ENCODE data around the gene CSF2RB.

Gene CSF2RB

DNA sequence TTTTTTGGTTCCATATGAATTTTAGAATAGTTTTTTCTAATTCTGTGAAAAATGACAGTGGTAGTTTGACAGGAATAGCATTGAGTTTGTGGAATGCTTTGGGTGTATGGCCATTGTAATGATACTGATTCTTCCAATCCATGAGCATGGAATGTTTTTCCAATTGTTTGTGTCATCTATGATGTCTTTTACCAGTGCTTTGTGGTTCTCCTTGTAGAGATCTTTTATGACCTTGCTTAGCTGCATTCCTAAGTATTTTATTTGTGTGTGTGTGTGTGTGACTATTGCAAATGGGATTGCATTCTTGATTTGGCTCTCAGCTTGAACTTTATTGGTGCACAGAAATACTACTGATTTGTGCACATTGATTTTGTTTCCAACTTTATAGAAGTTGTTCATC, 3.0 kb upstream of the CSF2RB start:
- no peaks in the 10 kb centered on the region for H3K9me2 ChIP-seq (replicated peaks; ENCODE audit: low read depth, low read length)
- no peaks in the 10 kb centered on the region for H3K27me3 ChIP-seq (ENCODE audit: insufficient read depth, low read length, poor library complexity, severe bottlenecking)
- H3K9ac ChIP-seq (ENCODE audit: low read depth, low read length, poor library complexity, severe bottlenecking), result no peak overlapping the region
- H3K4me3 ChIP-seq (ENCODE audit: low read length, poor library complexity, severe bottlenecking), result no peak overlapping the region
- no peaks in the 10 kb centered on the region for H3K9me3 ChIP-seq (ENCODE audit: insufficient read depth, low read depth, low read length)
- no peak overlapping the region for H2AFZ ChIP-seq (ENCODE audit: low read length)
- no peaks in the 10 kb centered on the region for H3F3A ChIP-seq (ENCODE audit: low read depth)
- TF ChIP-seq, protein P1, sequence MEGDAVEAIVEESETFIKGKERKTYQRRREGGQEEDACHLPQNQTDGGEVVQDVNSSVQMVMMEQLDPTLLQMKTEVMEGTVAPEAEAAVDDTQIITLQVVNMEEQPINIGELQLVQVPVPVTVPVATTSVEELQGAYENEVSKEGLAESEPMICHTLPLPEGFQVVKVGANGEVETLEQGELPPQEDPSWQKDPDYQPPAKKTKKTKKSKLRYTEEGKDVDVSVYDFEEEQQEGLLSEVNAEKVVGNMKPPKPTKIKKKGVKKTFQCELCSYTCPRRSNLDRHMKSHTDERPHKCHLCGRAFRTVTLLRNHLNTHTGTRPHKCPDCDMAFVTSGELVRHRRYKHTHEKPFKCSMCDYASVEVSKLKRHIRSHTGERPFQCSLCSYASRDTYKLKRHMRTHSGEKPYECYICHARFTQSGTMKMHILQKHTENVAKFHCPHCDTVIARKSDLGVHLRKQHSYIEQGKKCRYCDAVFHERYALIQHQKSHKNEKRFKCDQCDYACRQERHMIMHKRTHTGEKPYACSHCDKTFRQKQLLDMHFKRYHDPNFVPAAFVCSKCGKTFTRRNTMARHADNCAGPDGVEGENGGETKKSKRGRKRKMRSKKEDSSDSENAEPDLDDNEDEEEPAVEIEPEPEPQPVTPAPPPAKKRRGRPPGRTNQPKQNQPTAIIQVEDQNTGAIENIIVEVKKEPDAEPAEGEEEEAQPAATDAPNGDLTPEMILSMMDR (conservative IDR thresholded peaks at IDR 0.05; ENCODE audit: low read length), result no peak
- TF ChIP-seq EZH2phosphoT487 (IDR thresholded peaks at IDR 0.05; ENCODE audit: borderline replicate concordance), result no peak
- H3K79me2 ChIP-seq (ENCODE audit: insufficient read depth, low read length), result no peaks in the 10 kb centered on the region
- H3K4me2 ChIP-seq (ENCODE audit: low read depth, low read length, poor library complexity, severe bottlenecking), result no peak overlapping the region
- no peaks in the 10 kb centered on the region for H3K36me3 ChIP-seq (ENCODE audit: insufficient read depth, low read length)
- no peaks in the 10 kb centered on the region for H3K4me1 ChIP-seq (ENCODE audit: insufficient read depth, low read length, poor library complexity, severe bottlenecking)
- H4K20me1 ChIP-seq (ENCODE audit: insufficient read depth, low read length, poor library complexity, severe bottlenecking), result no peaks in the 10 kb centered on the region

- TF ChIP-seq EZH2phosphoT487 (IDR thresholded peaks at IDR 0.05; ENCODE audit: borderline replicate concordance), result no peak
- TF ChIP-seq, protein P1 (conservative IDR thresholded peaks at IDR 0.05; ENCODE audit: low read length), result no peak
- Histone ChIP-seq H3K9me2 (replicated peaks; ENCODE audit: low read depth, low read length) (no peaks in the 10 kb centered on the region), H3K36me3 (ENCODE audit: insufficient read depth, low read length) (no peaks in the 10 kb centered on the region), H3K4me1 (ENCODE audit: insufficient read depth, low read length, poor library complexity, severe bottlenecking) (no peaks in the 10 kb centered on the region), H3K9me3 (ENCODE audit: insufficient read depth, low read depth, low read length) (no peaks in the 10 kb centered on the region), H3K79me2 (ENCODE audit: insufficient read depth, low read length) (no peaks in the 10 kb centered on the region), H3K27me3 (ENCODE audit: insufficient read depth, low read length, poor library complexity, severe bottlenecking) (no peaks in the 10 kb centered on the region), H2AFZ (ENCODE audit: low read length) (no peak overlapping the region), H4K20me1 (ENCODE audit: insufficient read depth, low read length, poor library complexity, severe bottlenecking) (no peaks in the 10 kb centered on the region), H3F3A (ENCODE audit: low read depth) (no peaks in the 10 kb centered on the region), H3K4me3 (ENCODE audit: low read length, poor library complexity, severe bottlenecking) (no peak overlapping the region), H3K9ac (ENCODE audit: low read depth, low read length, poor library complexity, severe bottlenecking) (no peak overlapping the region), H3K4me2 (ENCODE audit: low read depth, low read length, poor library complexity, severe bottlenecking) (no peak overlapping the region)
These were observed 1.4 kb upstream of the CSF2RB start for GRCh38 chr22:36911887-36912661.

- H3K4me2 ChIP-seq (ENCODE audit: low read depth, low read length, poor library complexity, severe bottlenecking), result no peak overlapping the region
- H3K9me2 ChIP-seq (replicated peaks; ENCODE audit: low read depth, low read length), result no peaks in the 10 kb centered on the region
- H2AFZ ChIP-seq (ENCODE audit: low read length), result no peak overlapping the region
These were observed 568 bp upstream of the CSF2RB start for GRCh38 chr22:36912694-36913426.

More at GRCh38 chr22:36912694-36913426, 568 bp upstream of the CSF2RB start:
- Histone ChIP-seq H3K36me3 (ENCODE audit: insufficient read depth, low read length) (no peaks in the 10 kb centered on the region), H3K9me3 (ENCODE audit: insufficient read depth, low read depth, low read length) (no peaks in the 10 kb centered on the region), H3K79me2 (ENCODE audit: insufficient read depth, low read length) (no peaks in the 10 kb centered on the region), H4K20me1 (ENCODE audit: insufficient read depth, low read length, poor library complexity, severe bottlenecking) (no peaks in the 10 kb centered on the region), H3K9ac (ENCODE audit: low read depth, low read length, poor library complexity, severe bottlenecking) (no peak overlapping the region), H3K27me3 (ENCODE audit: insufficient read depth, low read length, poor library complexity, severe bottlenecking) (no peaks in the 10 kb centered on the region), H3K4me3 (ENCODE audit: low read length, poor library complexity, severe bottlenecking) (no peak overlapping the region), H3F3A (ENCODE audit: low read depth) (no peaks in the 10 kb centered on the region), H3K4me1 (ENCODE audit: insufficient read depth, low read length, poor library complexity, severe bottlenecking) (no peaks in the 10 kb centered on the region)
- TF ChIP-seq, protein P1 (conservative IDR thresholded peaks at IDR 0.05; ENCODE audit: low read length), result no peak
- no peak for TF ChIP-seq EZH2phosphoT487 (IDR thresholded peaks at IDR 0.05; ENCODE audit: borderline replicate concordance)

All from Loucy (cell line).